ENCODE measurements around the gene IRF8.
"Not testable (repeated sequence)": the region's sequence is repeated elsewhere in the genome, so short reads cannot be mapped to it uniquely, and the experiment has no call there.

Gene IRF8

DNA sequence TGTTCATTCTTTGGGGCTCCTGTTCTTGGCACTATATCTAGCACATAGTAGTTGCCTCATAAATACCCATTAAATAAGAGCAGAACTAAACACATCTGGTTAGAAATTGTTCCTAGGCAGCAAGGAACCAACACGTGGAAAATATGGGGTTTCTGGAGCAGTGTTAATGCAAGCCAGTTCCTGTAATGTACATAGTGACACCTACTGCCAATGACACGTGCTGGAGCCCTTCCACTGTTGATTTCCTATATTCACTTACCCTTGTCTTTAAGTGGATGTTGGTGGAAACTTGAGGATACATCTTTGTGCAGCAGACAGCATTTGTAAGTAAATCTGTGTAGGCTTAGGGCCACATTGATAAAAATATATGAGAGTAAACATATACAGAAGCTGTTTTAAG lies 1.6 kb upstream of the IRF8 start:
- DNase-seq = no peak

DNA sequence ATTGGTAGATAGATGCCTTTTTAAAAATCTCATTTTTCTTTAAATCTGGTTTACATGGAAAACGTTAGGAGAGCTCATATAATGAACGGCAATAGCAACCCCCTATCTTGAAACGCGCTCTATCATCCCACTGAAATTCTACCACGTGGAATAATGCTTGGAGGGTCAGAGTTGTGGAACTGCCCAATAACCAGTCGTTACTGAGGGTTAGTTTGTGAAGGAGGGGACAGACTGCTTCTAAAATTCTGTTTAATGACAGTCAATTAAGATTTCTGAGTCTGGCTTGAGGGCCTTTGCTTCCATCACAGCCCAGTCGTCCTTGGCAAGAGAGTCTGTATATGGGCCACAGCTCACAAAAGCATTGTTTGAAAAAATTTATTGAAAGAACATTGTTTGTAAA lies 482 bp downstream of the IRF8 start:
- no peak for DNase-seq

DNA sequence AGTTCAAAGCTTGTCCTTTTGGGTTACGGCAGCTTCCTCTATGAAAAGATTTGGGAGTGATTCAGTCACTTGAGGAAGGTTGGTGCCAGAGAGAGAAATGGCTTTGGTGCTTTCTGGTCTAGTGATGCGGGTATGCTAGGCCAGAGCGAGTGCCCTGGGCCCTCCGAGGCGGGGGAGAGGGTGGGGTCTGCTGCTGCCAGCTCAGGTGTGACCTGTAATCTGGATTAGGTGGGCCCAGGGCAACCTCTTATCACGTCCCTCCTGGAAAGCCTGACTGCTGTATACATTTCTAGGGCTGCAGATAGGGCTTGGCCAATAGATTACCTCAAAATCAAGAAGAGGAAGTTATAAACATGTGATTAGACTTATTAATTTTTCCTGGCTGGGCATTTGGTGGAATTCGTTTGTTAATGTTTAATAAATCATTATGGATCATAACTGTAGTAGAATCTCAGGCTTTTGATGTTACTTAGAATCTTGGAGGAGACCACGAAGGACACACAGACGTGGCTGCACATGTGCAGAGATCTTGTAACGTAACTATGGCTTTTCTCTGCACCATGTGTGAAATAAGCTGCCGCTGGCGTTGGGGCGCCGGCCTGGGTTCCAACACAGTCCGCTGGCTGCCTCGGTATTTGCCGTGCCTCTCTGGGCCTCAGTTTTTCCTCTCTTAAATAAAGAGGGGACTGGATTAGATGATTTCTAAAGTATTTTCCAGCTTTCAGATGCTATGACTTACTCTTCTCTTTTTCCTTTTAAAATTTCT lies 1.2 kb downstream of the IRF8 start:
- DNase-seq = no peak

DNA sequence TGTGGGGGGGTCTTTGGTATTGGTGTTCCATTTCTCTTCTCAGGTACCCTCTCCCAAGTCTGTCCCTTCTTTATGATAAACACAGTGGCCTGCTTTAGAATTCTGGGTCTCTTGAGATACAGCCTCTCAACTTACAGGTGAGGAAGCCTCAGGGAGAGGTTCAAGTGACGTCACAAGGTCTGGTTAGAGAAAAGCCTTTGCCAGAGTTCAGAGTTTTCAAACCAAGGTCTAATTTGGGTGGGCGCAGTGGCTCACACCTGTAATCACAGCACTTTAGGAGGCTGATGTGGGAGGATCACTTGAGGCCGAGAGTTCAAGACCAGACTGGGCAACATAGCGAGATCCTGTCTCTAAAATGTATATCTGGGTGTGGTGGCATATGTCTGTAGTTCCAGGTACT lies 2.1 kb downstream of the IRF8 start:
- no peak for DNase-seq

DNA sequence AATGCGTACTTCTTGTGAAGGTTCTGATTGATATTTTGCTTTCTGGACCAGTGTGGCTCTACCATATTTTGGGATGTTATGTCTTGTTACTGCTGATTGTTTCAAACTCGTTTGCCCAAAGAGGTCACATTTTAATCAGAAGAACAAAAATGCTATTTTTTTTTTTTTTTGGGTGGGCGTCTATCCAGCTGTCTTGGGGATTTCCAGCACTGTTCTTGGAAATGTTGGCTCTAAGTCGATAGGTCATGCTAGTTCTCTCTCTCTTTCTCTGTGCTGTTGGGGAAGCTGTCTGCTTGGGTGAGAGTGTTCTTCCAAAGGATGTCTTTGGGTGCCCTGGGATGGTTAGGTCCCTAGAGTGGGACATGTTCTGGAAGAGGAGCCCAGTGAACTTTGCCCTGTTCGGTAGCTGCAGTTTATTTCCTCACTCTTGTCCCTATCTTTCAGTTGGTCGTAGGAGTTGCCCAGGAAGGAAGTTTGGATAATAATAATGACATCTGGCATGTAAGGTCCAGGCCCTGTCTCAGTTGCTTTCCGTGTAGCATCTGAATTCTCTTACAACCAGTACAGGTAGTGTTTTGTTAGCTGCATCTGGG lies 2.9 kb downstream of the IRF8 start:
- DNase-seq = no peak

DNA sequence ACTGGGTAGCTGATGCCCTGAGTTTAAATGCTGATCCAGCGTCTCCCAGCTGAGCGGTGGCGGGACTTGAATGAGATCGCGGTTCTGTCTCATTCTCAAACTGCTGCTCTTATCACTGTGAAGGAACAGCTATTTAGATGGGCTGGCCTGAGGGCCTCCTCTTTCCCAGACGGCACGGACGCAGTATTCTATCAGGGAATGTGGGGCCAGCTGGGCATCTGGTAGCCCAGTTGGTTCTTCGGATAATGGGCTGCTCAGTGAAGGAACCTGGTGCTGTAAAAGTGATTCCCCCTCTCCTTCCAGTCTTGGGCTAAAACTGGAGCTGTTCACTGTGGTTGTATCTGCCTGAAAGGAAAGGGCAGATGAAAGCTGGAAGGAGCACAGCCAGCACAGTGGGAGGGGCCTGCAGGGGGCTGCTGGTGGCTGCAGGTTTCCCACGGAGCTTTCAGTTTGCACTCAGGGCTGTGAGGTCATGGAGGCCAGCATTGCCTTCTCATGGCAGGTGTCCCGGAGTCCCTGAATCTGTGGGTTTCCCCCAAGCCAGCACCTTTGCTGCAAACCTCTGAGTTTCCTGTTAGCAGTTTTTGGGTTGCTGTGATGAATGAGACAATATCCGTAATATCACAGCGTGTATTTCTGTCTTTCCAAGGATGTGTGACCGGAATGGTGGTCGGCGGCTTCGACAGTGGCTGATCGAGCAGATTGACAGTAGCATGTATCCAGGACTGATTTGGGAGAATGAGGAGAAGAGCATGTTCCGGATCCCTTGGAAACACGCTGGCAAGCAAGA lies 3.6 kb downstream of the IRF8 start:
- no peak for DNase-seq

DNA sequence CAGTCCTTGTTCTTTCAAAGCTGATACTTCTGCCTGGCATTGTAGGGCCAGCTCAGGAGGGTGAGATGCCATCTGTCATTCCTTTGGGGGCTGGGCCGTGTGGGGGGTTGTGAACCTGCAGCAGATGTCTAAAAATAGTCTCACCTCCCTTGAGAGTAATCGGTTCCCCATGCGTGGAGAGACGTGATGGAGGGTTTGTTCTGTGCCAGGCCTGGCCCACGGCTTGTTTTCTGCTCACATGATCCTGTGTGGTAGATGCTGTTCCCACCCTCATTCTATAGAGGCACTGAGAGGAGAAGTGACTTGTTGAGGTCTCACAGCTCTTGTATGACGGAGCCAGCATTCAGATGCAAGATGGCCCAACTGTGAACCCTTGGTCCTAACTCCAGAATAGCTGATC lies 4.6 kb downstream of the IRF8 start:
- no peak for DNase-seq

DNA sequence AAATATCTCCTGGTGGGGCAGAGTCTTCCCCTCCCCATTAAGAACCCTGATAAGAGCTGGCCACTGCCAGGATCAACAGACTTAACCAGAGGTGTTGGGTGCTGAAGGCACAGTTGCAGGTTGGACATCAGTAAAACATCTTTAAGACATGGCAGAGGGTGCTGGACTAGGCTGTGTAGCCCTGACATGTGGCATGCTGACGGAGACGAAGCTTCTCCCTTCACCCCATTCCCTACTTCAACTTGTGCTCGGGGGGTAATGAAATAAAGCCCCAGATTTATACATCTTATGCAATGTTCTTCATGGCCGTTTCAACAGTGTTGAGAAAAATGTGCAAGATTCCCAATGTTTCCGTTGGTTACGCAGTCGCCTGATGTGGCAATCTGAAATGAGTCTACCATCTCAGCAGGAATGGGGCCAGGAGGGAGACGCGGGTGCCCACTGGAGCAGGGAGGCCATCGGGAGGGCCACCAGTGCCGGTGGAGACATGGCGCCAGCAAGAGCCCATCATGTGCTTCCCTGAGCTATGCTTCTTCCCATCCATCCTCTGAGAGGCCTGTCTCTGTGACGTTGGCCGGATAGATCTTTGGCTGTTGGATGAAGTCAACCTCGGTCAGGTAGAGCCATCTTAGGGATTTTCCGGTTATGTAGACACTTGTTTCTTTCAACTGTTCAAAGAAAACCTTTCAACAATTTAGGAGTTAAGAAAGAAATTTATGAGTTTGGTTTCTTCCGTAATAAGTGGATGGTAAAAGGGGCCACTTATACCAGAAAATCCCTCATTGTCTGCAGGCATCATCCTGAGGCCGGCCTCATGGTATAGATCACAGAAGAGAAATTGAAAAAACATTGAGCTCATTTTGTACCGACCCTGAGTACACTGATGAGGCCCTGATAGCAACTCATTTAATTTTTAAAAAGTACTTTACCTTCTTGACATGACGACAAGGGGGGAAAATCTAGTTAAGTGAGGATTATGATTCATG lies 6.4 kb downstream of the IRF8 start:
- no peak for DNase-seq

DNA sequence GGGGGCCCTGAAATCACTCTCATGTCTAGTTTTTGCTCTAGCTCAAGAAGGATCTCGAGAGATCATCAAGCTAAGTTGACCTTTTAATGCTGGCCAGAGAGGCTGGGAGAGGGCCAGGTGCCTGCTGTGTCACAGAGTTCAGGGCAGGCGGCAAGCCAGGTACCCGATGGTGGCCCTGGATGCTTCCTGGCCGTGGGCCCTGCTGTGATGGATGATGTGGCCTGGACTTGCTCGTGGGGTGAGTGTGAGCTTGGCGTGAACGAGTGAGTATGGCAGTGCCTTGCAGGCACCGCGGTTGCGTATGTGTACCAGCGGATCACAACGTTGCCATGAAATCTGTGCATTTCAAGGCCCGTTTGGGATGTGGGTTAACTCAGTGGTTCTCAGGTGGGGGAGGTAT lies 7.4 kb downstream of the IRF8 start:
- DNase-seq = no peak

DNA sequence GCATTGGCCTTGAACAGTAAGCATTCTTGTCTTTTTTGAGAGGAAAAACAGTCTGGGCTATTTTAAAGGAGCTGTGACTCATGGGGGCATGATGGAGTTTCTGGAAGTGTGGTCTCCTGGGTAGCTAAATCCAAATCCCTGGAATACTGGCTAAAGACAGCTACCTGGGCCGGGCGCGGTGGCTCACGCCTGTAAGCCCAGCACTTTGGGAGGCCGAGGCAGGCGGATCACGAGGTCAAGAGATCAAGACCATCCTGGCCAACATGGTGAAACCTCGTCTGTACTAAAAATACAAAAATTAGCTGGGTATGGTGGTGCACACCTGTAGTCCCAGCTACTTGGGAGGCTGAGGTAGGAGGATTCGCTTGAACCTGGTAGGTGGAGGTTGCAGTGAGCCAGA lies 8.3 kb downstream of the IRF8 start:
- DNase-seq = not testable (repeated sequence)

DNA sequence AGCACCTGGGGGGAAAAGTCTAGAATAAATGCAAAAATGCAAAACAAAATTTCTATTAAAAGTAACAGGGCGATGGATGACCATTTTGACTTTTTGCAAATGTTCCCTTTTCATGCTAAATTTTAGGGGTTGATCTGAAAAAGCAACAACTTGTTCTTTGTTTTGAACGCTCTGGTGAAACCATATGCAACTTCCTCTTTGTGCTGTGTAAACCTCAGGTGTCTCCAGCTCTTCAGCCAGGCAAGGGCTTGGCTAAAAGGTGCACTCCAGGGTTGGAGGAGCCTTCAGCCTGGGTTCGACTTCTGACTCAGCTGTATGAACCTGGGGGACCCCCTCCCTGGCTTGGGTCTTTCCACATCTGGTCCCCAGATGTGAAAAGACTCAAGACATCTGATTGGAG lies 9.5 kb downstream of the IRF8 start:
- no peak for DNase-seq

DNA sequence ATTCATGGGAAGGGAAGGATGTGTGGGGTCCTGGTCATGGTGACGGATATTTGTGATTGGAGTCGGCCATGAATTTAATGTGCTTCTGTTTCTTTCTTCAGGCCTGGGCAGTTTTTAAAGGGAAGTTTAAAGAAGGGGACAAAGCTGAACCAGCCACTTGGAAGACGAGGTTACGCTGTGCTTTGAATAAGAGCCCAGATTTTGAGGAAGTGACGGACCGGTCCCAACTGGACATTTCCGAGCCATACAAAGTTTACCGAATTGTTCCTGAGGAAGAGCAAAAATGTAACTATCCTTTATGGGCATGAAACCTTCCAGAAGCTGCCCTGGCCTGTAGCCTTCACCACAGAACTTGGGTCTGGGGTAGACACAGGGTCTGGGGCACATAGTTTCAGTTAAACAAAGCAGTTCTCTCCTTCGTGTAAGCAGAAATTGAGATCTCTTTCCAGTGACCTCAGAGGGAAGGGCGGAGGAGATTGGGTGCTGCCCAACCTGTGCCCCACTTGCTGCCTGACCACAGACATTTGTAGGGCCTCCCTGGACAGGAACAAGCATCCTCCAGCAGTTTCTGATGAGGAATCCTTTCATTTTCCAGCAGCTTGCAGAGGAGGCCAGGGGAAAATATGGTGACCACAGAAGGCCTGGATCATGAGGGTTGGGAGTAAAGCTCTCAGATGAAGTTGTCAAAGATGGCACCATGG lies 10.1 kb downstream of the IRF8 start:
- no peak for DNase-seq

DNA sequence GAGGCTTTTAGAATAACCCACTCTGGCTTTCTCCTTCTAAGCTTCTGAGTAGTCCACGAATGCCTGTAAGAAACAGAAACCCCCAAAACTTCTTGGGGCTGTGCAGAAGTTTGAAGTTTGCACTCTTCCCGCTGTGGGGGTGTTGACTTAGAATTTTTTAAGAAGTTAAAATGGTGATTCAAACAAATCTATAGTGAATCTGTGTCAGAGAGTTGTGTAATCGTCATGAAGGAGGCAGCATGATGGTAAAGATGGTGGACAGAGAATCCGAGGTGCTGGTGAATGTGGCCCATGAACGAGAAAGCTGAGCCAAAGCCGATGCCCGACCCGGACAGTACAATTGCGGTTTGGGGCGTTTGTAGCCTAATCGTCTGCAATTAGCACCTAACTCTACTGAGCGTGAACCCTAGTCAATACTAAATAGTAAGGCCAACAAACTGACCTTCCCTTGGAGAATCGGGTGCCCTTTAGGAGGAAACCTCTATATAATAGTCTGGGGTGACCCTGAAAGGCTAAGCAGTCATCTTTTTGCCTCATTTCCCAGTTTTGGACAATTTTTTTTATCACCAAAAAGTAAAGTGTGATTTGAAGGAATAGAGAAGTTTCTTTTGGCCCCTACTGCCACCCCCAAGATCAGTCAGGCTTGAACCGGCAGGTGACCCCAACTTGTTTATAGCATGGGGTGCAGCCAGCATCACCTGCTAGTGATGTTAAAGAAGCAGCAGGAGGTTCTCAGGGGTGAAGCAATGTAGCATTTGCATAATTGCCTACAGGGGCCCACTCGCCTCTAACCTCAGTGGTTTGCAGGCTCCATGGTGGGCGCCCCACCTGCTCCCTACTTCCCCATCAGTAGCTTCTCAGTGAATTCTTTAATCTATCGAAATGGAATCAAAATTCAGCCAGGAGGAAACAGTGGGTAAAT lies 11.2 kb downstream of the IRF8 start:
- DNase-seq = no peak

DNA sequence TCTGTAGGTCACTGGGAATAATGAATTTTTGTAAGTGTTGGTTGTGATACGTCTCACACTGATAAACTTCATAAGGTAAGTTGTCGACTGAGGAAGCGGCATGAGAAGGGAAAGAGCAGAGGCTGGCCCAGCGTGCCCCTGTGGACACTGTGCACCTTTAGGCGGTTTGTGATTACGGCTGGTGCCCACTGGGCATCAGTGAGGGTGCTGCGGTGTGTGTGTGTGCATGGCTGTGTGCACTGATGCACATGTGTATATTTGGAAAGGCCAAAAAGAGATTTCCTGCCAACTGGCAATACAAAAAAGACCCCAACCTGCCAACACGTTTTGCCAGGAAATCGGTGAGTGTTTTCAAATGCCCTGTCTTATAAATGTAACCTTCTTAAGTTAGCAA lies 11.9 kb downstream of the IRF8 start:
- no peak for DNase-seq

DNA sequence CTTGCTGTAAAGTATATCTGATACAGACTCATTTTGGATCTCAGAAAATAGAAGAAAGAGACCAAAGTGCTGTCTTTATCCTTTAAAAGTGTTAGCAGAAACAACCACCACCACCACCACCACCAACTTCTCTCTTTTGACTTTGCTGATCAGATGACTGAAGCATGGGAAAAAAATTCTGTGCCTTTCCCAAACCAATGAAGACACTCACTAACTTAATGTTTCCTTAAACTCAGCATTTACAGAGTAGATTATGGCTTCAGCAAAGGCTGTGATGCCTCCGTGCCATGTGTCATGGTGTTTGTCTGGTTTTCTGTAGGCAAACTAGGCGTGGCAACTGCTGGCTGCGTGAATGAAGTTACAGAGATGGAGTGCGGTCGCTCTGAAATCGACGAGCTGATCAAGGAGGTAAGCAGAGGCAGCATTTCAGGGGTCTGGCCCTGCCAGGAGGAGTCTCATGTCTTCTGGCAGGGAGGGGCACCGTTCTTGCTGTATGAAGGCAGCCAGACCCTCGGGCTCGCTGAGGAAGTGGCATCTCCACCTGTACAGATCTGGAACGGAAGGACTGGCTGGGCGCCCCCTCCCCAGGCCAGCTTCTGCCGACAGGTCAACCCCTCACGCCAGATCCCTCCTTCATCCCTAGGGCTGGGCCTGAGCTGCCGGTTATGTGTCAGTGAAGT lies 12.4 kb downstream of the IRF8 start:
- no peak for DNase-seq

DNA sequence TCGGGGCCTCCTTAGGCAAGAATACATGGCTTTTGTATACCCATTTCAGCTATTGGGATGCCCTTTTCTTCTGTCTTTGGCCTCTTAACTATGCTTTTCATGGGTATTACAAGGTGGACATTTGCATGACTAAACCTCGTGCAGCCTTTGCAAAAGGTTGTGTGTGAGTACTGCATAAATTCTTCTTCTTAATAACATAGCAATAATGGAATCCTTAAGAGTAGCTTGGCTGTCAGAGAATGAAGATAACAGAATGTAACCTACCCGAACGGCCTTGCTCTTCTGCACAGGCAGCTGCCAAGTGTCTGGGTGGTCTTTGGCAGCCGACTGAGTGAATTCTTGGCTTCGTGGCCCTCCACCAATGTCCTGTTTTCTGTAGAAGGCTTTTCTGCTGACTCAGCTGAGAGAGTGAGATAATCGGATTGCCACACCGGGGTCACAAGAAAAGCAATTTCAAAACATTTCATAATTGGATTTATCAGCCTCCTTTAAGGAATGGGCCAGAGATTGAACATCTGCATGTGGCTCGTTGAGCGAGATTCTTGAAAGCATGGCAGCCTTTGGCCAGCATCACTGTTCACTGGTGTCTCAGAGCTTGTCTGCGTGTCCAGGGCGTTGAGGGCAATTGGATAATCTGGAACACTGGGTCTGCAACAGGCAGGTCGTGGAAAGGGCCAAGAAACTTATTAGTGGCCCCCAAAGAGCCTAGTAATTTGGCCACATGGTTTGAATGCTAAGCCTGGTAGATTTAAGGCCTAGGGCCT lies 13.4 kb downstream of the IRF8 start:
- DNase-seq = no peak

DNA sequence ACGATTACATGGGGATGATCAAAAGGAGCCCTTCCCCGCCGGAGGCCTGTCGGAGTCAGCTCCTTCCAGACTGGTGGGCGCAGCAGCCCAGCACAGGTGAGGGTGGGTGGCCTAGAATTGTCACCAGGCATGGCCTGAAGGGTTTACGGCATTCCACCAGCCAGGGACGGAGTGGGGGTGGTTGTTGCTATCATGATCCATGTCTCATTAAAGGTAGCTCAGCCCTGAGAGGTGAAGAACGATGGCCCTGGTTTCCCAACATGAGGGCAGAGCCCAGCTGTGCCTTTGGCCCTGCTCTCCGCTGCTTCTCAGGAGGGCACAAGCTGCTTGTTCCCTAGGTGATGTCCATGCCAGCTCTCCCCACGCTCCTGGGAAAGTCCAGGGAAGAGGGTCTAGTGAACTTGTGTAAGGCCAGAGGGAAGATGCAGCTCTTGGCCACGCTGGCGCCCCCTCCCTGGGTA lies 14.2 kb downstream of the IRF8 start:
- DNase-seq = no peak

DNA sequence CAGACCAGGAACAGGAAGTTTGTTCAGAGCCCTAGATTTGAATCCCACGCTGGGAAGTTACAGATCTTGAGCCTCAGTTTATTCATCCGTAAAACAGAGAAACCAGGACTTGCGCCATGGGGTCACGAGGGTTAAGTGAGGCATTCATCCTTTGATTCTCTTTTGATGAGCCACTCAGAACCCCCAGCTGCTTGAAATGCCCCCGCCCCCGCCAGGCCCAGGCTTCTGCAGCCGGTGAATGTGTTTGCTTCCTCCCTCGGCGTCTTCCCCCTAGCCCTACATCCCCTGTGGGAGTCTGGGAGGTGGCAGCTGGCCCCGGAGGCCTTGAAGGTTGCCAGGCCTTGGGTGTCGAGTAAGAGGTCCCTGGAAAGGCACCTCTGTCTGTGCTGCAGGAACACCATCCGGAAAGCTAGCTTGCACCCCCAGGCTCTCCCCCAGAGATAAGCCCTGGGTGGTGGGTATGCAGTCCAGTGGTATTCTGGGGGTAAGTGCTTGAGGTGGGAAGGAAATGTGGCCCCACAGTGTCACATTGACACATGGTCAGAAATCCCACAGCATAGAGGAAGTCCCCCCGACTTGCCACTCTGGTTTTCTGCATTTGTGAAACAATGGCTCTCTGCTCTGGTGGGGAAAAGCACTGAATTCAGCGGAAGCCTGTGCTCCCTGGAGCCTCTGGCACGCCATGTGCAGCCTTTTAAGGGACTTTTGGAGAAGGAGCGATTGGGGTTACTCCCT lies 14.9 kb downstream of the IRF8 start:
- no peak for DNase-seq

DNA sequence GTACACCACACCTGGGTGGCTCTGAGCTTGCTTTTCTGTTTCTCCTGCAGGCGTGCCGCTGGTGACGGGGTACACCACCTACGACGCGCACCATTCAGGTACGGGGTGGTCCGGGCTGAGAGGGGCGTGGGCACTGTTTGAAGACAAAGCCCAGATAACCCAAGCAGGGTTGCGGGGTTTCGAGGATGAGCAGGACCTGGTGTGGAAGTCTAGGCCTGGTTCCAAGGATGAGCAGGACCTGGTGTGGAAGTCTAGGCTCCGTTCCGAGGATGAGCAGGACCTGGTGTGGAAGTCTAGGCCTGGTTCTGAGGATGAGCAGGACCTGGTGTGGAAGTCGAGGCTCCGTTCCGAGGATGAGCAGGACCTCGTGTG lies 15.4 kb downstream of the IRF8 start:
- no peak for DNase-seq

All from NCI-H446 treated with DMSO at 0.1 percent for 48 hours (cell line).